OCI-LY3 (cell line): Measurements from ENCODE around the gene MBTD1.

Experiments used
- CTCF ChIP-seq: fragments of 200-600, 300-600 bp; sonication (generic); IDR thresholded peaks from 2 replicates; pipeline ENCODE4 v1.5.1; 2014; ENCODE audit warnings: antibody characterized with exemption, low read length, low read depth
- EZH2phosphoT487 ChIP-seq: fragments of 200-600 bp; shearing (Covaris generic); IDR thresholded peaks from 2 replicates; pipeline ENCODE4 v1.6.1; 2018; ENCODE audit warnings: antibody characterized with exemption, mixed run types, low read depth

DNA sequence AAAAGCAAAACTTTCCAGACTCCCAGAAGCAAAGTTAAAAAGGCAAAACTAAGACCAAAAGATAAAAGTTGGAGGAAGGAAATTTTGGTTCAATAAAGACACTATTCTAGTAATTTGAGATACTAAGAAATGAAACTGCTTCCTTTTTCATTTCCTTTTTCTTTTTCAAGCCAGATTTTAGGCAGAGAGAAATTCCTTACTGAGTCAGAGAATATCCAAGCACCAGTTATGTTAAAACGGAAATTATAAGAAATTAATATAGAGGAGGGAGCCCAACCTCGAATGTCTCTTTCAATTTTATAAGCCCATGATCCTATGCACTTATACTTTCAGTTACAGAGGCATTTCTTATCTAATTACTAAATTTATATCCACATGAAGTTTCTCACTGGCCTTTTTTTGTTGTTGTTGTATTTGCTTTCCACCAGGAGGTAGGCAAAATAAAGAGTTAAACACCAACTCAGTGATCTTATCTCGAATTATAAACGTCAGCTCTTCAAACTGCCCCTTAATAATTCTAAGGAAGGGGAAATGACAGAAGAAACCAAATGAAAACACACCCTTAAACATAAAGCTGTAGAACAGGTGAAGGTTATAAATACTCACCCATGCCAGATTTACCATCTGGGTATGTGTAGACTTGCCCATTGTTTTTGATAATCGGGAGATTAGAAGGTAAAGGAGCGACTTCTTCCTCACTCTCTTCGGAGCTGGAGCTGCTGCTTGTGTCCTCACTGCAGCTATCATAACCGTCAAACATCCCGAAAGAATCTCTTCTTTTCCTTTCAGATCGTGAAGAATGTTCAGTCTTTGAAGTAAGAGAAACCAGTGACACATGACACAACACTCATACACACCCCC, 35.2 kb downstream of the MBTD1 start:
- TF ChIP-seq CTCF (no peak), EZH2phosphoT487 (no peak)
